ENCODE results near the gene PLXND1.

Gene PLXND1

DNA sequence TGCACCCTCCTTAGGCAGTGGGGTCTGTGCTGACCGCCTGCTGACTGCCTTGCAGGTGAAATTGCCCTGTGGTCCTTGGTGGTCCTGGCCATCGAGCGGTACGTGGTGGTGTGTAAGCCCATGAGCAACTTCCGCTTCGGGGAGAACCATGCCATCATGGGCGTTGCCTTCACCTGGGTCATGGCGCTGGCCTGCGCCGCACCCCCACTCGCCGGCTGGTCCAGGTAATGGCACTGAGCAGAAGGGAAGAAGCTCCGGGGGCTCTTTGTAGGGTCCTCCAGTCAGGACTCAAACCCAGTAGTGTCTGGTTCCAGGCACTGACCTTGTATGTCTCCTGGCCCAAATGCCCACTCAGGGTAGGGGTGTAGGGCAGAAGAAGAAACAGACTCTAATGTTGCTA is 75.7 kb downstream of the PLXND1 start:
- DNase-seq (ENCODE audit: low read depth), result no peak
- TF ChIP-seq MYC (IDR thresholded peaks at IDR 0.05; ENCODE audit: low read depth, low read length), result no peak
- no peak for TF ChIP-seq POLR2A (IDR thresholded peaks at IDR 0.05; ENCODE audit: extremely low read depth, insufficient read length)
- TF ChIP-seq, protein P1, sequence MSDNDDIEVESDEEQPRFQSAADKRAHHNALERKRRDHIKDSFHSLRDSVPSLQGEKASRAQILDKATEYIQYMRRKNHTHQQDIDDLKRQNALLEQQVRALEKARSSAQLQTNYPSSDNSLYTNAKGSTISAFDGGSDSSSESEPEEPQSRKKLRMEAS (IDR thresholded peaks at IDR 0.05; ENCODE audit: low read depth, low read length), result no peak
- H3K4me3 ChIP-seq (ENCODE audit: low read depth, low read length), result no peak overlapping the region

DNA sequence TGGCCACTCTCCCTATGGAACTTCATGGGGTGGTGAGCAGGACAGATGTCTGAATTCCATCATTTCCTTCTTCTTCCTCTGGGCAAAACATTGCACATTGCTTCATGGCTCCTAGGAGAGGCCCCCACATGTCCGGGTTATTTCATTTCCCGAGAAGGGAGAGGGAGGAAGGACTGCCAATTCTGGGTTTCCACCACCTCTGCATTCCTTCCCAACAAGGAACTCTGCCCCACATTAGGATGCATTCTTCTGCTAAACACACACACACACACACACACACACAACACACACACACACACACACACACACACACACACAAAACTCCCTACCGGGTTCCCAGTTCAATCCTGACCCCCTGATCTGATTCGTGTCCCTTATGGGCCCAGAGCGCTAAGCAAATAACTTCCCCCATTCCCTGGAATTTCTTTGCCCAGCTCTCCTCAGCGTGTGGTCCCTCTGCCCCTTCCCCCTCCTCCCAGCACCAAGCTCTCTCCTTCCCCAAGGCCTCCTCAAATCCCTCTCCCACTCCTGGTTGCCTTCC is 76.2 kb downstream of the PLXND1 start:
- no peak for DNase-seq (ENCODE audit: low read depth)
- H3K4me3 ChIP-seq (ENCODE audit: low read depth, low read length), result no peak overlapping the region
- TF ChIP-seq MYC (IDR thresholded peaks at IDR 0.05; ENCODE audit: low read depth, low read length), result no peak
- TF ChIP-seq, protein P2, sequence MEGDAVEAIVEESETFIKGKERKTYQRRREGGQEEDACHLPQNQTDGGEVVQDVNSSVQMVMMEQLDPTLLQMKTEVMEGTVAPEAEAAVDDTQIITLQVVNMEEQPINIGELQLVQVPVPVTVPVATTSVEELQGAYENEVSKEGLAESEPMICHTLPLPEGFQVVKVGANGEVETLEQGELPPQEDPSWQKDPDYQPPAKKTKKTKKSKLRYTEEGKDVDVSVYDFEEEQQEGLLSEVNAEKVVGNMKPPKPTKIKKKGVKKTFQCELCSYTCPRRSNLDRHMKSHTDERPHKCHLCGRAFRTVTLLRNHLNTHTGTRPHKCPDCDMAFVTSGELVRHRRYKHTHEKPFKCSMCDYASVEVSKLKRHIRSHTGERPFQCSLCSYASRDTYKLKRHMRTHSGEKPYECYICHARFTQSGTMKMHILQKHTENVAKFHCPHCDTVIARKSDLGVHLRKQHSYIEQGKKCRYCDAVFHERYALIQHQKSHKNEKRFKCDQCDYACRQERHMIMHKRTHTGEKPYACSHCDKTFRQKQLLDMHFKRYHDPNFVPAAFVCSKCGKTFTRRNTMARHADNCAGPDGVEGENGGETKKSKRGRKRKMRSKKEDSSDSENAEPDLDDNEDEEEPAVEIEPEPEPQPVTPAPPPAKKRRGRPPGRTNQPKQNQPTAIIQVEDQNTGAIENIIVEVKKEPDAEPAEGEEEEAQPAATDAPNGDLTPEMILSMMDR (IDR thresholded peaks at IDR 0.05; ENCODE audit: low read depth, low read length), result no peak
- TF ChIP-seq, protein P1 (IDR thresholded peaks at IDR 0.05; ENCODE audit: low read depth, low read length), result no peak
- TF ChIP-seq POLR2A (IDR thresholded peaks at IDR 0.05; ENCODE audit: extremely low read depth, insufficient read length), result no peak

DNA sequence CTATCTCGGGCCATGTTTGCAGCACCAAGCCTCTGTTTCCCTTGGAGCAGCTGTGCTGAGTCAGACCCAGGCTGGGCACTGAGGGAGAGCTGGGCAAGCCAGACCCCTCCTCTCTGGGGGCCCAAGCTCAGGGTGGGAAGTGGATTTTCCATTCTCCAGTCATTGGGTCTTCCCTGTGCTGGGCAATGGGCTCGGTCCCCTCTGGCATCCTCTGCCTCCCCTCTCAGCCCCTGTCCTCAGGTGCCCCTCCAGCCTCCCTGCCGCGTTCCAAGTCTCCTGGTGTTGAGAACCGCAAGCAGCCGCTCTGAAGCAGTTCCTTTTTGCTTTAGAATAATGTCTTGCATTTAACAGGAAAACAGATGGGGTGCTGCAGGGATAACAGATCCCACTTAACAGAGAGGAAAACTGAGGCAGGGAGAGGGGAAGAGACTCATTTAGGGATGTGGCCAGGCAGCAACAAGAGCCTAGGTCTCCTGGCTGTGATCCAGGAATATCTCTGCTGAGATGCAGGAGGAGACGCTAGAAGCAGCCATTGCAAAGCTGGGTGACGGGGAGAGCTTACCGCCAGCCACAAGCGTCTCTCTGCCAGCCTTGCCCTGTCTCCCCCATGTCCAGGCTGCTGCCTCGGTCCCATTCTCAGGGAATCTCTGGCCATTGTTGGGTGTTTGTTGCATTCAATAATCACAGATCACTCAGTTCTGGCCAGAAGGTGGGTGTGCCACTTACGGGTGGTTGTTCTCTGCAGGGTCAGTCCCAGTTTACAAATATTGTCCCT is 76.9 kb downstream of the PLXND1 start:
- H3K4me3 ChIP-seq (ENCODE audit: low read depth, low read length), result no peak overlapping the region
- no peak for TF ChIP-seq POLR2A (IDR thresholded peaks at IDR 0.05; ENCODE audit: extremely low read depth, insufficient read length)
- TF ChIP-seq, protein P1 (IDR thresholded peaks at IDR 0.05; ENCODE audit: low read depth, low read length), result no peak
- TF ChIP-seq, protein P2 (IDR thresholded peaks at IDR 0.05; ENCODE audit: low read depth, low read length), result no peak
- TF ChIP-seq MYC (IDR thresholded peaks at IDR 0.05; ENCODE audit: low read depth, low read length), result no peak
- no peak for DNase-seq (ENCODE audit: low read depth)

DNA sequence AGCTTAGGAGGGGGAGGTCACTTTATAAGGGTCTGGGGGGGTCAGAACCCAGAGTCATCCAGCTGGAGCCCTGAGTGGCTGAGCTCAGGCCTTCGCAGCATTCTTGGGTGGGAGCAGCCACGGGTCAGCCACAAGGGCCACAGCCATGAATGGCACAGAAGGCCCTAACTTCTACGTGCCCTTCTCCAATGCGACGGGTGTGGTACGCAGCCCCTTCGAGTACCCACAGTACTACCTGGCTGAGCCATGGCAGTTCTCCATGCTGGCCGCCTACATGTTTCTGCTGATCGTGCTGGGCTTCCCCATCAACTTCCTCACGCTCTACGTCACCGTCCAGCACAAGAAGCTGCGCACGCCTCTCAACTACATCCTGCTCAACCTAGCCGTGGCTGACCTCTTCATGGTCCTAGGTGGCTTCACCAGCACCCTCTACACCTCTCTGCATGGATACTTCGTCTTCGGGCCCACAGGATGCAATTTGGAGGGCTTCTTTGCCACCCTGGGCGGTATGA is 77.8 kb downstream of the PLXND1 start, which contains the start of gene RHO:
Gene RHO (plus strand): TSS at position 51 of the 512 bp plus-strand sequence. CDS start 95 bp downstream, at position 146.
- no peak for TF ChIP-seq MYC (IDR thresholded peaks at IDR 0.05; ENCODE audit: low read depth, low read length)
- no peak for TF ChIP-seq POLR2A (IDR thresholded peaks at IDR 0.05; ENCODE audit: extremely low read depth, insufficient read length)
- TF ChIP-seq, protein P2 (IDR thresholded peaks at IDR 0.05; ENCODE audit: low read depth, low read length), result no peak
- TF ChIP-seq, protein P1 (IDR thresholded peaks at IDR 0.05; ENCODE audit: low read depth, low read length), result no peak
- no peak for DNase-seq (ENCODE audit: low read depth)
- no peak within 1 kb of the TSS for H3K4me3 ChIP-seq (ENCODE audit: low read depth, low read length)

DNA sequence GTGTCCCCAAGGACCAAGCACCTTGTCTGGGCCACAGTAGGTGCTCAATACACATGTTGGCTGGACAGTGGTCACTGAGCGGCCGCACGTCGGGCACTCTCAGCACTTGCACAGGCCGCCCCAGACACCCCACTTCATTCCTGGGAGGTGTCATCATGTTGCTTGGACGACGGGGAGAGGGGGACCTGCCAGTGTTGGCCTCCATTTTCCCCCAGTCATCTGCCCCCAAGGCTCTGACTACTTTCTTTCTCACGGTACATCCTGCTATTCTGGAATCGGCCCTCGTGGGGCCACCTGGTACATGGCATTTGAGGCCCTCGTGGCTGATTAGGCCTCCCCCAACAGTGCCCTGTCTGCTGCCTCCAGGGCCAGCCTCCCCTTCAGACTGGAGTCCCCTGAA is 79.2 kb downstream of the PLXND1 start:
- H3K4me3 ChIP-seq (ENCODE audit: low read depth, low read length), result no peak overlapping the region
- no peak for DNase-seq (ENCODE audit: low read depth)
- TF ChIP-seq, protein P1 (IDR thresholded peaks at IDR 0.05; ENCODE audit: low read depth, low read length), result no peak
- TF ChIP-seq, protein P2 (IDR thresholded peaks at IDR 0.05; ENCODE audit: low read depth, low read length), result no peak
- TF ChIP-seq MYC (IDR thresholded peaks at IDR 0.05; ENCODE audit: low read depth, low read length) (no peak), POLR2A (IDR thresholded peaks at IDR 0.05; ENCODE audit: extremely low read depth, insufficient read length) (no peak)

Measured in NB4 (cell line).